ENCODE data around the gene VAV2. TPM values are rescaled to one million over a fixed set of nuclear protein-coding genes. Genes with fewer than 3 reads are reported as not detected.

Gene VAV2
- total and polyA plus RNA-seq, 2 of the 4 experiments (the other 2 are of a cell fraction), result 10.8 to 13.4 TPM

DNA sequence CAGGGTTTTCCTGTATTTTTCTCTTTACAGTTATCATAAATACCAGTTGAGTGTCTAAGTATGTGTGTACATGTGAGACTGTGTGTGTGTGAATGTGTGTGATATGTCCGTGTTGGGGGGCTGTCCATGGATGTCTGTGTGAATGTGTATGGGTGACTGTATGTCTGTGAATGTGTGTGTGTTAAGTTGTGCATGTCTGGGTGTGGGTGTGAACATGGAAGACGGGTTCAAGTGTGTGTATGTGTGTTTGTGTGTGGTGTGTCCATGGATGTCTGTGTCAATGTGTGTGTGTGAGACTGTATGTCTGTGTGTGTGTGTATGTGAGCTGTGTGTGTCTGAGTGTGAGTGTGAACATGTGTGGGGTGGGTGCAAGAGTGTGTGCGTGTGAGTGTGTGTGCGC lies 55.0 kb downstream of the VAV2 start:
- Histone ChIP-seq H4K91ac (ENCODE audit: insufficient read depth, low read depth, low read length) (no peak overlapping the region), H4K20me1 (ENCODE audit: insufficient read depth, low read length) (peaks cover 51% of the 10 kb centered on the region), H3K4me1 (ENCODE audit: control insufficient read depth, insufficient read depth, low read length) (peaks cover 15% of the 10 kb centered on the region), H3K23ac (ENCODE audit: low read depth, low read length) (peak overlapping the region; percentile 60; the same call in 1 of the 2 replicates), H4K8ac (ENCODE audit: low read depth in 2 of 2, low read length in 2 of 2) (no peak overlapping the region), H3K27ac (ENCODE audit: insufficient read depth, low read length) (no peak overlapping the region), H3K36me3 (ENCODE audit: control insufficient read depth, insufficient read depth, low read length) (peaks cover 12% of the 10 kb centered on the region), H3K9me1 (ENCODE audit: insufficient read depth, low read length) (peaks cover 22% of the 10 kb centered on the region), H3K18ac (ENCODE audit: low read depth, low read length) (no peak overlapping the region), H3K4ac (ENCODE audit: low read depth, low read length) (no peak overlapping the region), H3K9me3 (ENCODE audit: control insufficient read depth, insufficient read depth, low read length) (no peaks in the 10 kb centered on the region), H2AFZ (replicated peaks; ENCODE audit: low read length, poor library complexity) (no peak overlapping the region), H2AK9ac (replicated peaks; ENCODE audit: low read depth, low read length, poor library complexity) (no peak overlapping the region), H3K14ac (replicated peaks; ENCODE audit: low read depth, low read length) (peak overlapping the region; percentile 50; the same call in 1 of the 2 replicates), H4K5ac (ENCODE audit: low read depth, low read length) (no peak overlapping the region), H3K56ac (ENCODE audit: extremely low read depth, insufficient read depth, low read length) (no peak overlapping the region), H3K4me3 (ENCODE audit: insufficient read depth, low read depth, low read length) (no peak overlapping the region), H2AK5ac (ENCODE audit: low read depth, low read length) (peak overlapping the region; percentile 38; the same call in 1 of the 2 replicates), H3K4me2 (ENCODE audit: low read depth, low read length) (no peak overlapping the region), H2BK15ac (ENCODE audit: low read depth, low read length) (no peak overlapping the region), H2BK5ac (ENCODE audit: low read depth, low read length, poor library complexity, severe bottlenecking) (peak overlapping the region; percentile 57), H2BK120ac (ENCODE audit: low read depth, low read length) (no peak overlapping the region), H2BK20ac (ENCODE audit: low read depth, low read length) (no peak overlapping the region), H3K9ac (ENCODE audit: low read depth, low read length) (no peak overlapping the region), H3K79me1 (ENCODE audit: low read depth in 1 of 2, low read length in 2 of 2) (peaks cover 25 to 76% of the 10 kb centered on the region in 2 experiments), H3K27me3 (ENCODE audit: control insufficient read depth, insufficient read depth, low read length) (no peaks in the 10 kb centered on the region)
- BruUV-seq (replicated peaks), result TSS peak; percentile 60
- dilution Hi-C loops (cut with HindIII; ENCODE audit: low sequenced_read_pairs, unreplicated experiment), result no loop called here
- in situ Hi-C loops (cut with MboI; ENCODE audit: low sequenced_read_pairs), result no loop called here
- POLR2A ChIA-PET (ENCODE audit: unreplicated experiment), result no interaction called here
- no peak for TF ChIP-seq MXI1 (IDR thresholded peaks at IDR 0.05; ENCODE audit: borderline replicate concordance, low read depth, low read length)
- intact Hi-C loops (cut with micrococcal nuclease), result no loop called here
- ATAC-seq (ENCODE audit: low read depth) (no peak), DNase-seq (no peak)
- 80% methylated on average over 1 of the region's 4 CpGs; no CpG with 5 or more reads in 1 of the 2 experiments for WGBS, 2 experiments (ENCODE audit: extremely low coverage in 2 of 2, insufficient read length in 1 of 2)
- CTCF ChIA-PET, result no interaction called here
